ENCODE measurements around the gene CAMSAP2.

CAMSAP2 gene

GRCh38 chr1:200907611-200908097, 169.0 kb downstream of the CAMSAP2 start (continued):
- no peak for TF ChIP-seq ZBTB11 (tag by site-specific recombination; conservative IDR thresholded peaks at IDR 0.05; ENCODE audit: low read depth)

GRCh38 chr1:200908191-200908868, 169.6 kb downstream of the CAMSAP2 start:
- Histone ChIP-seq H3K4me3 (ENCODE audit: low read depth, low read length) (no peak overlapping the region), H3K9me3 (ENCODE audit: control insufficient read depth, insufficient read depth, low read depth, low read length) (no peaks in the 10 kb centered on the region), H3K4me1 (ENCODE audit: control insufficient read depth, insufficient read depth, low read length) (no peaks in the 10 kb centered on the region; the same call in 1 of the 2 replicates), H3K36me3 (ENCODE audit: control insufficient read depth in 2 of 2, insufficient read depth in 1 of 2, low read length in 2 of 2) (peaks cover 0 to 44% of the 10 kb centered on the region in 2 experiments; a peak in 1 of 3 replicates), H3K27ac (ENCODE audit: extremely low read depth, low read depth, low read length) (no peak overlapping the region)
- POLR2A ChIA-PET, result no interaction called here
- TF ChIP-seq SETDB1 (IDR thresholded peaks at IDR 0.05; ENCODE audit: insufficient read length, low read length), result no peak
- no peak for TF ChIP-seq ZNF292 (tag by site-specific recombination; IDR thresholded peaks at IDR 0.05; ENCODE audit: borderline replicate concordance, low read depth)
- no peak for TF ChIP-seq ZSCAN30 (tag by site-specific recombination; IDR thresholded peaks at IDR 0.05)
- TF ChIP-seq ZNF391 (tag by site-specific recombination; IDR thresholded peaks at IDR 0.05; ENCODE audit: borderline replicate concordance, low read depth), result no peak
- TF ChIP-seq, protein P1, sequence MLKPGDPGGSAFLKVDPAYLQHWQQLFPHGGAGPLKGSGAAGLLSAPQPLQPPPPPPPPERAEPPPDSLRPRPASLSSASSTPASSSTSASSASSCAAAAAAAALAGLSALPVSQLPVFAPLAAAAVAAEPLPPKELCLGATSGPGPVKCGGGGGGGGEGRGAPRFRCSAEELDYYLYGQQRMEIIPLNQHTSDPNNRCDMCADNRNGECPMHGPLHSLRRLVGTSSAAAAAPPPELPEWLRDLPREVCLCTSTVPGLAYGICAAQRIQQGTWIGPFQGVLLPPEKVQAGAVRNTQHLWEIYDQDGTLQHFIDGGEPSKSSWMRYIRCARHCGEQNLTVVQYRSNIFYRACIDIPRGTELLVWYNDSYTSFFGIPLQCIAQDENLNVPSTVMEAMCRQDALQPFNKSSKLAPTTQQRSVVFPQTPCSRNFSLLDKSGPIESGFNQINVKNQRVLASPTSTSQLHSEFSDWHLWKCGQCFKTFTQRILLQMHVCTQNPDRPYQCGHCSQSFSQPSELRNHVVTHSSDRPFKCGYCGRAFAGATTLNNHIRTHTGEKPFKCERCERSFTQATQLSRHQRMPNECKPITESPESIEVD (tag by site-specific recombination; IDR thresholded peaks at IDR 0.05), result no peak
- TF ChIP-seq ZBTB8A (tag by site-specific recombination; IDR thresholded peaks at IDR 0.05), result no peak
- TF ChIP-seq ZNF335 (tag by site-specific recombination; conservative IDR thresholded peaks at IDR 0.05), result no peak
- TF ChIP-seq ZNF549 (tag by site-specific recombination; IDR thresholded peaks at IDR 0.05), result no peak
- TF ChIP-seq ZNF658 (tag by site-specific recombination; IDR thresholded peaks at IDR 0.05), result no peak
- TF ChIP-seq ZNF37A (tag by site-specific recombination; IDR thresholded peaks at IDR 0.05), result no peak
- no peak for TF ChIP-seq ZNF433 (tag by site-specific recombination; IDR thresholded peaks at IDR 0.05; ENCODE audit: low read depth)
- no peak for TF ChIP-seq ZNF654 (tag by site-specific recombination; IDR thresholded peaks at IDR 0.05; ENCODE audit: low read depth)
- TF ChIP-seq KLF16 (tag by site-specific recombination; IDR thresholded peaks at IDR 0.05), result no peak
- no peak for TF ChIP-seq GLI2 (tag by site-specific recombination; IDR thresholded peaks at IDR 0.05; ENCODE audit: borderline replicate concordance, low read depth)
- TF ChIP-seq ZNF423 (tag by site-specific recombination; IDR thresholded peaks at IDR 0.05), result no peak
- no peak for TF ChIP-seq ZNF404 (tag by site-specific recombination; IDR thresholded peaks at IDR 0.05)
- TF ChIP-seq MYNN (tag by site-specific recombination; IDR thresholded peaks at IDR 0.05; ENCODE audit: borderline replicate concordance), result no peak
- TF ChIP-seq ZNF76 (tag by site-specific recombination; IDR thresholded peaks at IDR 0.05; ENCODE audit: borderline replicate concordance, low read depth), result no peak
- CTCF ChIA-PET, result interaction anchor here (0.6 to 0.7 kb wide), 2 partner anchors 274 to 527 kb away, joined by 3 to 4 read pairs; no protein-coding TSS in a partner anchor
